Measurements from ENCODE around the gene SCAMP3.

GRCh38 chr1:155300553-155301329 is 38.6 kb upstream of the SCAMP3 start:
- no peak for TF ChIP-seq CTCF (IDR thresholded peaks at IDR 0.05)
- no peak for TF ChIP-seq POLR2A (IDR thresholded peaks at IDR 0.05)
- no peak for TF ChIP-seq EP300 (IDR thresholded peaks at IDR 0.05)

All from ovary (tissue), 3 donors.